HG02938 (cell line): ENCODE results near the gene DLG2.

Experiments used
- ATAC-seq: cut with Tn5 transposase; IDR thresholded peaks from one replicate; pipeline ENCODE4 v1.9.1; 2021; ENCODE audit warnings: mild to moderate bottlenecking, moderate library complexity; ENCODE audit not compliant: unreplicated experiment

Gene DLG2

DNA sequence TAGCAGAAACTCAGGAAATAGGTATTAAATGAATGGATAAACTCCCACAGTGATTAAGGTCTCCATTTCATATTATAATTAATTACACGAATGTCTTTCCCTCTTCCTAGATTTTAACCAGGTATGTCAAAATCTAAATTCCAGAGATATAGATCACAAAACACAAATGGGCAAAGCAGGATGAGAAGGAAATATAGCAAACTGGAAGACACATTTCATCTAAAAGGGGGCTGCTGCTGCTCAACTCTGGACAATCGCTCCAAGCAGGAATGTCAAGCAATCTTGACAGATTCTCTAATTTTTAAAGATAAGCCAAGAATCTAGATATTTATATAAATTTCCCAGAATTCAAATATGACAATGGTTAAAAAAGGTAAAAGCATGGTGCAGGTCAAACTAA, 1786.8 kb downstream of the DLG2 start:
- ATAC-seq, result no peak

DNA sequence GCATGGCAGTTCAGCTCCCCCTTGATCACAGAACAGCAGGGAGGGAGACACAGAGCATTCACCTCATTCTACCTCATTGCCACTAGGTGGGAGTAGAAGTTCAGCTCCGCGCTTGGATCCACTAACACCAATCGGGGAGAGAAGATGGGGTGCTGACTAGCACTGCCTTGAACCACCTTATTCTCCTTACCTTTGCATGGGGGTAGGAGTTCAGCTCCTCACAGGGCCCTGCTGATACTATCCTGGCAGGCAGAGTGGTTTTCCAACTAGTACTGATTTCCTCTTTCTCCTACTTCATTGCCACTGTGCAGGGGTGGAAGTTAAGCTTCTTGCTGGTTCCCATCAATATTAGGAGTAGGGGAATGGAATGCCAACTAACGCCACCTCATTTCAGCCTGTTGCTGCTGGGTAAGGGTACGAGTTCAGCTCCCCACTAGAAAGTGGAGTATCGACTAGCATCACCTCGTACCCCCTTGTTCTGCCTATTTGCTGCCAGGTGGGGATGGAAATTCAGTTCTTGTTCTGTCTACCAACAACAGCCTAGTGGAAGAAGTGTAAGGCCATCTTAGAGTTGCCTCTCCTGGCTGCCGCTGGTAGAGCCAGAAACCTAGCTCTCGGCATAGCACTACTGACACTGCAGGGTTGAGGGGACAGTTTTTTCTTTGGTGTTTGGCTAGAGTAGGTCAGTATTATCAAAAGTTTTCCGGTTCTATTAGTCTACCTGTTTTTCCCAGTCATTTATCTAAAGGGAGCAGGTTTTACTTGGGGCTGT, 1790.1 kb downstream of the DLG2 start:
- peak; percentile 86 for ATAC-seq

DNA sequence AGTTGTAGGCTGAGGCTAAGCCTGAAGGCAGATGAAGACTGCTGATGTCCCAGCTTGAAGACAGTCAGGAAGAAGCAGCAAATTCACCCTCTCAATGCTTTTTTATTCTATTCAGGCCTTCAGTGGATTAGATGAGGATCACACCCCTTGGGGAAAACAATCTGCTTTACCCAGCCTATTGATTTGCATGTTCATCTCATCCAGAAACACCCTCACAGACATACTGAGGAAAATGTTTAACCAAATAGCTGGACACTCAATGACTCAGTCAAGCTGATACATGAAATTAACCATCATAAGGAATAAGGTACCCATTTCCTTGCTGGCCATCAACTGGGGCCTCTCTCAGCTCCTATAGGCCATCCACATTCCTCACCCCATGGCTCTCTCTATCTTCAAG, 1791.1 kb downstream of the DLG2 start:
- ATAC-seq, result no peak

DNA sequence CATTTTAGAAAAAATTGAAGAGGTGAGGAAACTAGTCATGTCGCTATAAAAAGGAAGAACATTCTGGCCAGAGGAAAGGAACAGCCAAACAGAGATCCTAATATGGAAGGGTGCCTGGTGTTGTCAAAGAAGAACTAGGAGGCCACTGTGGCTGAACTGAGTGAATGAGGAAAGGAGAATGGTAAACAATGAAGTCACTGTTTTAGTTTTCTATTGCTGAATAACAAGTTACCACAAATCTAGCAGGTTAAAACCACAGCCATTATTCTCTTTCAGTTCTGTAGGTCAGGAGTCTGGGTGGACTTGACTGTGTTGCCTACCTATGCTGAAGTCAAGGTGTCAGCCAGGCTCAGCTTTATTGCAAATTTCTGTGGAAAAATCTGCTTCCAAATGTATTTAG, 1791.7 kb downstream of the DLG2 start:
- ATAC-seq, result peak; percentile 82

DNA sequence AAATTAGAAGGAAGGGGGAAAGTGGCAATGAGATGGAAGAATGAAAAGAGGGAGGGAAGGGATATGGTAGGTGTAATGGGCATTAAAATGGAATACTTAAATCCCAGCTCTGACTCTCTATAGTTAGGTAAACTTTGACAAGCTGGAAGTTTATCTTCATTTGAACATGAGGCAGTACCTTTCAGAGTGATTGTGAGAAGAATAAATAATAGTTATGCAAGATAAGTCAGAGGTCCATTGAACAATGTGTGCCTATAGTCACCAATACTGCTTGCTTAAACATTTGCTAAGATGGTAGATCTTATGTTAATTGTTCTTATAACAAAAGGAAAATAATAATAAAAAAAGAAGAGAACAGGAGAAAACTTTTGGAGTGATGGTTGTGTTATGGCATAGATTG, 1795.2 kb downstream of the DLG2 start:
- ATAC-seq, result no peak

DNA sequence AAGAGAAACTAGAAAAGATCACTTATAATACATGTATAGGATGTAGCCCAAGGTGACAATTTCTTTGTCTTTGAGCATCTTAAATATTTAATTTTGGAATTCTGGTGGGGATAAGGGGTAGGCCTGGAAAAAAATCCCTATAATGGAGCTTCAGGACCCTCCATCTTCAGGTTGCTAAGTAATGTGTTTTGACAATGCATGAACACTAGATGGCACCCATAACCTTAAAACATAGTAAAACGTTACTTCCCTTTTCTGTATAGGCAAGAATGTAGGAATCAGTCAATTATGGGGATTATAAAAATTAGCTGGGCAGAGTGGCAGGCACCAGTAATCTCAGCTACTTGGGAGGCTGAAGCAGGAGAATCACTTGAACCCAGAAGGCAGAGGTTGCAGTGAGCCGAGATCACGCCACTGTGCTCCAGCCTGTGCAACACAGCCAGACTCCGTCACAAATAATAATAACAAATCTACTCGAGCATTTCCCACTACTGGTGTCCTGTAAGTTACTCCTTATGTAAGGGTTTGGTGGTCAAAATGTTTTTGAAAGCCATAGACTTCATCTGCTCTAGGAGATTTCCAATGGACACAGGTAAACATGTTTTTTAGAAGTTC, 1799.1 kb downstream of the DLG2 start:
- peak; percentile 81 for ATAC-seq

DNA sequence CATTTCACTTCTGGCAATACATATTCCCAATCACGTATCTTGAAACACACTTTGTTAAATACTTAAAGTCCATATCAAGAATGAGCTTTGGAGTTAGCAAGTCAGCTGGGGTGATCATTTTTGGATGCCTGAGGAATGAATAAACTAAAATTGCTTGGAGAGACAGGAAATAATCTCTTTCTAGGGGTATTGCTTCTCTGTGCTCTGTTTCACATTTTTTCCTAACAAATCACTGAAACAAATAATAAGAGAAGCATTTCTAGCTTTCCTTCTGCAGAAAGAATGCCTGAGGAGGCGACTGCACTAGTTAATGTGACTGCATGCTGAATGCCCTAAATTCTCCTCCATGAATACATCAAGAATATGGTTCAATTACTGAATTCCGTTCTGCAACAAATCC, 1799.6 kb downstream of the DLG2 start:
- no peak for ATAC-seq

DNA sequence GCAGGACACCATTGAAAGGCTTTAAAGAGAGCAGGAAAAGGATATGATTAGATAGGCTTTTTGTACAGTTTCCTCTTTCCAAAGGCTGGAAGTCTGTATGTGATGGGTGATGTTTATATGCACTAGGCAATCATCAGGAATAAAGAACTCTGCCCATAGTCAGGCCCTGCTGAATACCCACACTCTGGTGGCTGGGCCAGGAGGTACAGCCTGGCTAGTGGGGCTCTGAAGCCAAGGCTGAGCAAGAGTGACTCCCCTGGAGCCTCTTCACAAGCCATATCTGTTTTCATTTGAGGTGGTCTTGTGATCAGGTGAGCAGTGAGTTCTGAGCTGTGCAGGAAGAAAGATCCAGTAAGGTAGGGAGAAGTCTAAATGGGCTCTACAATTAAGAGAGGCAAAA, 1801.1 kb downstream of the DLG2 start:
- ATAC-seq, result no peak

DNA sequence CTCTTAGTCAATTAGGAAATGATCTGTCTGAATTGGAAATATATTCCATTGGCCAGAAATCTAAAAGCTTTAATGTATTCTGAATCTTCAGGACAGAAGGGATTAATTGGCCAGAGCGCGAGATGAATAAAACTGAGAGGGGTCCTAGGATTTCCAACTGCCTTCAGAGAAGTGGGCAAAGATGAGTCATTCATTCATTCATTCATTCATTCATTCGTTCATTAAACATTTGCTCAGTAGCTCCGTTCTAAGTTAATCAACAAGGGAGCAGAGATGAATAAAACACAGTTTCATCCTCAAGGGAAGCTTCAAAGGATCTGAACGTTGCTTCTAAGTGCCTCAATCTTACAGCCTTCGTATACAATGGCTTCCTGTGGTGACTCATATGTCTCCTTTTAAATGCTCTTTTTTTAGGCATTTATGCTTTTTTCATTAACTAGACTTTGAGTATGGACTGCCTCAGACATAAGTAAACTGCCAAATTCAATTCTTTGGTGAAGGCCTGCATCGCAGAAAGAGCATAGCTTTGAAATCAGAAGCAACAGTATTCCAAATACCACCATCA, 1803.6 kb downstream of the DLG2 start:
- no peak for ATAC-seq

DNA sequence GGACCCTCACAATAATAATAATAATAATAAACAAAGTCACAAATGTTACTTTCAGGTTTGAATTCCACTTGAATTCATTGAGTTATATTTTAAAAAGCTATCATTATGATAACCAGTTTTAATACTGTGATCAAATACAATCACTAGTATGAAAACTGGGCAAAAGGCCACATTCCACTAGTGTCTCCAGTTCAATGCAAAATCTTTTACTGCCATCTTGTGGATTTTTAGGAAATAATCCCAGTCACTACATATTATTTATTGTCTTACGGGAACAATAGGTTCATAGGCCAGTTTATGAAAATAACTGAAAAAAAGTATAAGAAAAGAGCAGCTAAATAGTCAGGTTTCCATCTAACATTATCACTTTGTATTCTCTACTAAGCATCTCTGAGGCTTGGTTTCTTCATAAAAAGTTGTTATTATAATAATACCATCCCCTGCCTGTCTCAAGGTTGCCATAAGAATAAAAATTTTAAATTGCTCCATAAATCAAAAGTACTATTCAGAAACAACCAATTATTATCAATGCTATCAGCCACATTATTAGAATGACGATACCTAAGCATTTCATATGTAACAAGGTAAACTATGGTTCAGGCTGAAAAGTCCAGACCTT, 1807.1 kb downstream of the DLG2 start:
- no peak for ATAC-seq

DNA sequence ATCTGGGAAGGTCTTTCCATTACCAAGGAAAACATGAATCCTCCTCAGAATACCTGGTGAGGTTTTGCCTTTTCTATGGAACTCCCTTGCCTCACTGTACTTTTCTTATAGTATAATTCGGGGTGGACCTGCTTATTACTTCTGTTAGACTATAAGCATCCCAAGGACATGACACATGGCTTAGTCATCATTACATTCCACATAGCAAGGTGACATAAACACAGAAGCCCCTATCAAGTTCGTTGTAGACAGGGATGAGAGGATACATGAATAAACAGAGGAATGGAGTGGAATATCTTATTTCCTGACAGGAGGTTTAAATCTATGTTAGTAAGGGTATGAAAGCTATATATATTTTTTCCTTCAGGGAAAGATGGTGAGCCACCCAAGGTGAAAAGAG, 1808.8 kb downstream of the DLG2 start:
- ATAC-seq, result no peak

DNA sequence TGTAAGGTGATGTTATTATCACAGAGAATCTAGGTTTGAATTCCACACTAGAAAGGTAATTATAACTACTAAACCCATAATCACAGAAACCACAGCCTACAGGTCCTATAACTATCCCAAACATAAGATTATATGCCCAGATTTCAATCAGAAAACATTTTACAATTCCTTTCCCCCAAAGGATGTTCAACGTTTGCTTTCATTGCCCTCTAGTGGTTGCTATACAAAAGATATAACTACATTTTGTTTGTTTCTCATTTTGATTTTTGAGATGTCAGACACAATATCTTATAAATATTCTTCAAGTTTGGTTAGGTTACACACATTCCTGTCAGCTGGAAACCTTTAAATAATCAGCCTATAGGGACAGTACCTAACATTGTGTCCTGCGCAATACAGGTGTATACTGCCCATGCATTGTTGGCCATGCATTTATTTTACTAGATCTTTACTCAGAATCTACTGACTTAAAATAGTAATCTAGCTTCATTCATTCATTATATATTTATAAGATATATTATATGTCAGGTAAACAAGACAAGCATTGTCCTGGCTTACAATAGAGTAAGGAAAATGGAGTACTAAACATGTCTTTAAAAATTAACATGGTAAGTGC, 1810.5 kb downstream of the DLG2 start:
- peak; percentile 39 for ATAC-seq

DNA sequence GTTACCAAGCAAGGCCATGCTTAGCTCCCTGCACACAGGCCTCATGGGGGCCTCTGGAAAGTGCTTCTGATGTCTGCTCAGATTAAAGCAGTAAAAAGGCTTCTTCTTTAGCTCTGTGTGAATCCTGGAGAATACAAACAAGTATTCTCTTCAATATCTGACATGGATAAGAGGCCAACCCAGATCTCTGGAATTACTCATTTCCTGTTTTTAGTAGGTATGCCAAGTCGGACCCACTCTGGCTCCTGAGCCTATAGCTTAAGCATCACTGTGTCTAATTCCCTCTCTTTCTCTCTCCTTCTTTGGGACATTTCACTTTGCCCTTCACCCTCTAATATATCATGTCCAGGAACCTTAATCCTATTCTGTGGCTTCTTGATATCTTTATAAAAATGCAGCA, 1811.4 kb downstream of the DLG2 start:
- ATAC-seq, result no peak

DNA sequence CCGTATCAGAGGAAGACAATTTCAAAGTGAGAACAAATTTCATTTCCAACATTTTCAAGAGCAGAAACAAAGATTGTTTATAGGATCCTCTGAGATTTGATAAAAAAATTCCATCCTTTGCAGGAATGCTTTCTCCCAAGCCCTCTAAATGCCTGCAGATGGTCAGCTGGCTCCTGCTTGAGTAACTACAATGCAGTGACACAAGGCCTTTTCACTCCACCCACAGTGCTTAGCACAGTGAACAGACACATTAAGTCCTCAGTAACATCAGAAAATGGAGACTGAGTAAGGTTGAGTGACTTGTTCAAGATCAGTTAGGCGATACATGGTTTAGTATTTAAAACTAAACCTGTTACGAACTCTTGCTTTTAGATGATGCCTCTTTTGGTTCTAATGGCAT, 1813.8 kb downstream of the DLG2 start:
- no peak for ATAC-seq

DNA sequence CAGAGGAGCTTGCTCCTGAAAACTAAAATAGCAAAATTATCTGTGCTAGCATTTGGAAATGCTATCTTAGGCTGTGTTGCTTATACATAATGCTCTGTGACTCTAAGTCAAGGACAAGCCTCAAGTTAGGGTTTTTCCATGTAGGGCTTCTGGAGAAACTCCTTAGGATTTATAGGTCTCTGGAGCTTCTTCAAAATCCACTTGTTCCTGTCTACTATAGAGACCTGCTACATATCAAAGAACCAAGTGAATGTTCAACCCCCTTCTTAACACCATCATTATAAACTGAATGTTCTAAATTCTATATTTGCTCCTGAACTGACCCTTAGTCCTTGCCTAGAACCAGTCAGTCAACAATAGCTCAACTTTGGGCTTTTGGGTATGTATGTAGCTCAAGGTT, 1817.9 kb downstream of the DLG2 start:
- no peak for ATAC-seq

DNA sequence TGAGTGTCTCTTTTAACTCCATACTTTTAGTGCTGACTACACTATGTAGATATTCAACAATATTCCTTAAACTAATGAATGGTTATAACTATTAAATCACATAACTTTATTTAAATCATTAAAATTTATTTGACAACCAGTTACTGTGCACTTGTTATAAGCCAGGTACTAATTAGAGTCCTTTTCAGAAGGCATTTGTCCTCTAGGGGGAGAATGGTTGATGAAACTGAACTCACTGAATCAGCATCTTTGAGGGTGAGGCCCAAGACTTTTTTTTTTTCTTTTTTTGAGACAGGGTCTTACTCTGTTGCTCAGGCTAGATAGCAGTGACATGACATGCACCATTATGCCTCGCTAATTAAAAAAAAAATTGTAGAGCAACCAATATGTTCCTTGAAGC, 1825.3 kb downstream of the DLG2 start:
- no peak for ATAC-seq

DNA sequence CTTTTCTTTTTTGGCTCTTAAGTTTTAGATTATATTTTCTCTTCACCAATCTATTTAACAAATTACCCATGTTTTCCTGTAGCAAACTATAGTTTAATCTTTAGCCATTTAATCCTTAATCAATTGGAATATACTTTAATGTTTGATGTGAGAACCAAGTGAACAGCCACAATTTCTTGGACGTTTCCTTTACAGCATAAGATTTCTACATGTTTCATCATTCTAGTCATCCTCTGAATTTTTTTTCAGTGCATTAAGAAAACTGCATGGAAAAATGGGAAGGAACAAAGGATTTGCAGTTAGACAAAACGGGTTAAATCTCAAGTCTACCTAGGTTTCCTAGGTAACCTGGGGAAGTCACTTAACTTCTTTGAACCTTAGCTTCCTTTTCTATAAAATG, 1833.8 kb downstream of the DLG2 start:
- ATAC-seq, result no peak

DNA sequence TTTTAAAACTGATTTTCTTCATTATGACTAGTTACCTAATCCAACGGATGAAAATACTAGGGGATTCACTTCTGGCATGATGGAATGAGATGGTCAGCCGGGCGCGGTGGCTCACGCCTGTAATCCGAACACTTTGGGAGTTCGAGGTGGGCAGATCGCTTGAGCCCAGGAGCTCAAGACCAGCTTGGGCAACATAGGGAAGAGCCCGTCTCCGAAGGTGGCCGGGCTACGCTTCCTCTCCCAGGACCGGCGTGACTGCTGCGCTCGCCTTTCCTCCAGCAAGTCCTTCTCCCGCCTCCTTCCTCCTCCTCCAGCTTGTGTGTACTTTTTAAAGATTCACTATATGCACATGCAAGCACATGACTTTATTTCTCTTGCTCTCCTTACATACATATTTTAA, 1835.6 kb downstream of the DLG2 start:
- ATAC-seq, result no peak

DNA sequence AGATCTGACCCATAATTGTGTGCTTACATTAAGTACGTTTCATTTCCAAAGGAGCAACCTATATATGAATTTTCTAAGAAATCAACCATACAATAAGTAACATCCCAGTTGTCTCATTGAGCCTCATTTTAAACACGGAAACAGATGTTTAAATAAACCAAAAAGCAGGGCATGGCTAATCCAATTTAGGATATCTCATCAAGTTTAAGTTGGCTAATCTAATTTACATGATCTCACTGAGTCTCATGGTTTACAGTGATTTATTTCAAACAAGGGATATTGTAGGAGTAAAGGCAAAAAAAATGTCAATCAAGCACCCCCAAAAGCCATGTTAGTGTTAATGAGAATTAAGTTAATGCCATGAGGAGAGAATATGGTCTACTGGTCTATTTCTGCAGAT, 1841.2 kb downstream of the DLG2 start:
- no peak for ATAC-seq

DNA sequence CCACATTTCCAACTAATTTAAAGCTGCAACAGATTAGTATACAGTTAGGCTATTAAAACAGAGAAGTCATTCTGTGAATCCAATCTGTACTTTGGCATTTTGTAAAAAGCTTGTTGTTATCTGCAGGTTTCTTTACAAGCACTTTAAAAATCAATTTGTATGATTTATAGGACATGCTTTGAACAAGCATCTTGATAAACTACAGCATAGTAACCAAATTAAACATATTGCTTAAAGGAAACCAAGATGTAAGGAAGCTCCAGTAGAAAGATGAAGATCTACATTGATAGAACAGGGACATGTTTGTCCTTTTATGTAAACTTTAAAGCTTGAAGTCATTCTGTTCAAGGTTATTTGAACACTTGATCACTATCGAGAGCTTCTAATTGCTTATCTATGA, 1842.7 kb downstream of the DLG2 start:
- no peak for ATAC-seq

DNA sequence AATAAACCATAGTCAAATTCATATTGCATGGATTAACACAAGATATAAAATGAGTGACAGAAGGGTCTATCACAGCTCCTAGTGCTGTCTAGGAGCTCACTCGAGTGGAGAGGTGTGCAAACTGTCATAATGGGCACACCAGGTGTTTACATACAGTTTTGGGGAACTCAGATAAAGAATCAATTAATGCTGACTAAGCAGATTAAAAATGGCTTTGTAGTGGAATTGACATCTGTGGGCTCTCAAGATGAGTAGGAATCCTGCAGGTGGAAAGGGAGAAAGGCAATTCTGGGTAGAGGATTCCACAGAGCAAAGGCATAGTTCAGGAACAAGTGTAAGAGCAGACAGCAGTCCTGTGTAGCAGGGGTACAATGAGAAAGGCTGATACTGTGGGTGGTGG, 1844.8 kb downstream of the DLG2 start:
- ATAC-seq, result no peak

DNA sequence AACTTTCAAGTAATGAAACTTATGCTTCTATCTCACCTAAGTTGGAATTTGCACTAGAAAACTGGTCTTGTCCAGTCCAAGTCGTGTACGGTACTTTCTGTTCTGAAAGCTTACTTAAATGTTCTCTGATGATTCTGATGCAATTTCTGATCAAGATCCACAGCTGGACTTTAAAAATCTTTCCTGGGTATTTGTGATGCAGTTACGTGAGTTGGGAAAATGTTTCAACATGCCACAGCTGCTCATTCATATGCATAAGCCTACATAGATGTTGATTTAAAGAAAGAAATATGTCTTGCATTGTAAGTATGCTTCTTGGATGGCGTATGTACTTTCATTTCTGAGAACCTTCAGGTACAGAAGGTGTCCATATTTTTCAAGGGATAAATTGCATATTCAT, 1847.3 kb downstream of the DLG2 start:
- no peak for ATAC-seq
